DLD1 (cell line): ENCODE data around the gene SLC41A1.
"Not testable (repeated sequence)": the region's sequence is repeated elsewhere in the genome, so short reads cannot be mapped to it uniquely, and the experiment has no call there.

Experiments used
- in situ Hi-C: cut with HindIII; loops from 2 replicates; pipeline ENCODE4 v1.10.0; 2017; ENCODE audit warnings: low sequenced_read_pairs

The SLC41A1 gene

GRCh38 chr1:205823260-205823659 lies 10.3 kb upstream of the SLC41A1 start:
- in situ Hi-C loops: not testable (repeated sequence)

DNA sequence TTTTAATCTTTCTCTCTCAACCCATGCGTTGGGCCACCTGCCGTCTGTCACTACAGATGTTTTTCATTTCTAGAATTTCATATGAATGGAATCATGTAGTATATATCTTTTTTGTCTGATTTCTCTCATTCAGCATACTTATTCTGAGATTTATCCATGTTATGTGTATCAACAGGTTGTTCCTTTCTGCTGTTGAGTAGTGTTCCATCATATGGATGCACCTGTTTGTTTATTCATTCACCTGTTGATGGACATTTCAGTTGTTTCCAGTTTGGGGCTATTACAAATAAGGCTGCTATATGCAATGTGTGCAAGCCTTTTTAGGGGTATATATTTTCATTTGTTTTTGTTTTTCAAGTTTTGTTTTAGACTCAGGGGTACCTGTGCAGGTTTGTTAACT lies 9.4 kb upstream of the SLC41A1 start:
- in situ Hi-C loops: no loop called here

DNA sequence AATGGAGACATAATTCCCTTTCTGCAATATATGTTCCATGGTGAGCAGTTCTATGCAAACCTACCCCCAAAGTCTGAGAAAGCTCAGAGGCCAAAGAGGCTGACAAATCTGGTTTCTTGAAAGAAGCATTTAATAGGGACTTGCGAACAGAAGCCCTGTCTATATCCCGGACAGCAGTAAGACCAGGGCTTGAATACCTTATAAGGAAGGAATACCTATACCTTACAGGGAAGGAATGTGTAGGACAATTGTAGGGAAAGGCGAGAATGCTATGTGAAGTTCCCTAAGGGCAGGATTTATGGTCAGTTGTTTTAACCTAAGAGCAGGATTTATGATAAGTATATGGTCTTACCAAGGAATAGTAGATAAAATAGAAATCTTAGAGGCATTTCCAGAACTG lies 5.0 kb upstream of the SLC41A1 start:
- in situ Hi-C loops: no loop called here

- in situ Hi-C loops: no loop called here
Observed at GRCh38 chr1:205817364-205817763, 4.4 kb upstream of the SLC41A1 start.

DNA sequence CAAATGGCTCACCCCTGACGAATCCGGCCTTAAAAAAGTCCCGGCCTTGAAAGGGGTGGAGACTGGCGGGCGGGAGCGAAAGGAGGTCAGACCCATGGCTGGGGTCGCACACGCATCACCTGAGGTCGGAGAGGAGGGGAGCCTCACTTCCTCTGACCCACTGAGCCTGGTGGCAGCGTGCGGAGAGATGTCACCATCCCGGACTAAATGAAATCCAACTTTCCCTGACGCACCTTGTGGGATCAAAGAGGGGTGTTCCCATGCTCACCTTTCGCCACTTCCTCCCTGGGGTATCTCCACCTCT lies 709 bp upstream of the SLC41A1 start:
- in situ Hi-C loops: no loop called here

DNA sequence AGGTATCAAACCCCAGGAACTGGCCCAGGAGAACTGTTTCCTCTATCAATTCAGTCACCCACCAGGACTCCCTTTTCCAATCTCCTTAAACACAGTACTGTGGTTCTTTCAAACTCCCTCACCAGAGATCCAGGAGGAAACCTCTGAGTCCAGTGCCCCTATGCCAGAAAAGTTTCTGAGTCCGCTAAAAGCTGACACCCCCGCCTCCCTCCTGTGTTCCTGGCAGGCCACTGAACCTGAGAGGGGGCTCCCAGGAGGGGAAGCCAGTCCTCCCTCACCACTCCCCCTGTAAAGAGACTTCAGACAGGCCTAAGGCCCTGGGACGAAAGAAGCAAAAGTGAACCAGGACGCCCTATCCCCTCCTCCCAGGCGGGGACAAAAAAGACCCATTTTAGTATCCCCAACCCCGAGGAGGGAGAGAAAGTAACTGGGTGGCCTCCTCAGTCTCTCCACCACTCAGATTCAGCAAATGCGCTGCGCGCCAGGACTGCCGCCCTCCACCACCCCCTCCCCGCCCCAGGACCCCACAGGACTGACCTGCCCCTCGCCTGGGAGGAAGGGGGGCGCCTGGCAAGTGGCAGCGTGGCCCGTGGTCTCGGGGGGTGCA lies 624 bp downstream of the SLC41A1 start:
- in situ Hi-C loops: no loop called here

GRCh38 chr1:205811660-205812059 lies 1.3 kb downstream of the SLC41A1 start:
- in situ Hi-C loops: no loop called here

DNA sequence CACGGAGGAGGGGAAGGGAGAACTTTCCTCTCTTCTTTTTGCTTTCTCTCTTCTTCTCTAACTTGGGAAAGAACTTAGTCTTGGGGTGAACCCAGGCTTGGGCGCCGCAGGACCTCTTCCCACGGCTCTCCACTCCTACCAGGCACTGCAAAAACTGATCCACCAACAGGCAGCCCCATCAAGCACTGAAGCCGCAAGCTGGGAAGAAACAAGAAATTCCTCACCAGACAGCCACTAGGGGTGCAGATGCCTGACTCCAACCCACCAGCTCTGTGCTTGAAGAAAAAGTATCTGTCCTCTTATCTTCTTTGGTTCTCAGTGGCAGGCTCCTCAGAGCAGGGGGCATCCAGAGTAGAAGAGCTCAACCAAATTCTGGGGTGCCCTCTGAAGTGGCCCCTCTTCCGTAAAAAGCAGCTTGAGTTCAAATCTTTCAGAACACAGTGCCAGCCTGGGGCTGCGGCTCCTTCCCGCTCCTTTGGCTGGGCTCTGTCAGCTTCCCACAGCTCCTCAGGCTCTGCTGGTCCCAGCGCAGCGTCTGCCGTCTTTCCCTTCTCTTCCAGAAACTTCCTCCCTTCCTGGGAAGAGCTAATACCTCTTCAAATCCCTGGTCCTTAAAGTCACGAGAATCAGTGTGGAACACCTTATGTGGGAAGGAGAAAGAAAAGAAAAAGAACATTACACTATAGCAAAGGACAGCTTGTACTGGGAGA lies 2.4 kb downstream of the SLC41A1 start:
- in situ Hi-C loops: no loop called here

- in situ Hi-C loops: no loop called here
Observed at GRCh38 chr1:205809942-205810345, 3.1 kb downstream of the SLC41A1 start.

DNA sequence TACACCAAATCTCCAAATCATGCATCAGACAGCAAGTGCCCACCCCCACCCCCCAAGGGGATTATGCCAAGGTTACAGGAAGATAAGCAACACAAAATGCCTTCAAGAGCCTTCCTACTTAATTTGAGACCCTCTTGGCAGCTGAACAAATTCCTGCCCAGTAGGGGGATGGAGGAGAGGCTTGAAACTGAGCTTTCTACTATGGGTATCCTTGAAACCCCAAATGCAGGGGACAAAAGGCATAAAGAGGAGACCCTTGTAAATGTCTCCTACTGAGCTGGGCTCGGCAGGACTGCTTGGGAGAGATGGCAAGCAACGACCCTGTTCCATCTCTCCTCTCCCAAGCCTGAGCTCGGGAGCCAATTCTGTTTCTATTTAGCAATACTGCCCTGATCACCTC lies 3.5 kb downstream of the SLC41A1 start:
- in situ Hi-C loops: no loop called here

DNA sequence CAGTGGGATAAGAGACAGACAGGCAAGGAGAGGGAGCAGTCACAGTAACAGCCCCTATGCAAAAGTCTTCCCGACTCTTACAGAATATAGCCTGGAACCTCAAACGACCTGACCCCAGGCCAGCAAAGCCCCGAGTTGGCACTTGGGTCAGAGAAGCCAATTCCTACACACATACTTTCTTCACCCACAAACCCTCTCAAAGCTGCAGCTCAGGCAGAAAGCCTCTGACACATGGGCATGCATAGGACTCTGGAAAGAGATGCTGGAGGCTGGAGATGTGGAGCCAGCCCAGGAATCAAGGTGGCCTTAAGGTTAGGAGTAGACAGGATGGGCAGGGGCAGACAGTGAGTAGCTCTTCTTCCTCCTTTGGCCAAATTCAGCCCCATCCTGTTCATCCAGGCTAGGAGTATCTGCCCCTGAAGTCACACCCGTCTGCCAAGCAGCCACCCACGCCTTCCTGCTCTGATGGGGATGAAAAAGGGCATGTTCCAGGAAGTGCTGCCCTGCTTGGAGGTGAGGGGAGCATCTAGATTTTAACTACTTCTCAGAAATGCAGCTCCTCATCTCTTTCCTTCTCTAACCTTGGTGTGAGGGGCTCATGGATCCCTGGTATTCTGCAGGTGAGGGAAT lies 7.8 kb downstream of the SLC41A1 start:
- in situ Hi-C loops: no loop called here

GRCh38 chr1:205804605-205805004 lies 8.4 kb downstream of the SLC41A1 start:
- in situ Hi-C loops: no loop called here

DNA sequence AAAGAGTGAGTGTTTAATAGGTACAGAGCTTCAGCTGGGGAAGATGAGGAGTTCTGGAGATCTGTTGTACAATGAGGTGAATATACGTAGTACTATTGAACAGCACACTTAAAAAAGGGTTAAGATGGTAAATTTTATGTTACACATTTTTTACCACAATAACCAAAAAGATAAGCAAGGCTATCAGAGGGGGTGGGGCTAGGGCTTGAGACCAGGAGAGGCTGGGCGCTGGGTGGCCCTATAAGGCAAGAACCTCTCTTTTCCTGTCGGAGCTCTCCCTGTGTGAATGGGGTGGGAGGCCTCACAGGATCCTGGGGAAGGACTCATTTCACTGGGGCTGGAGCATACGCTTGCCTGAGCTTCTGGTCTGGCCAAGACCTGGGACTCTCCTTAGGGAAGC lies 9.0 kb downstream of the SLC41A1 start:
- in situ Hi-C loops: no loop called here

DNA sequence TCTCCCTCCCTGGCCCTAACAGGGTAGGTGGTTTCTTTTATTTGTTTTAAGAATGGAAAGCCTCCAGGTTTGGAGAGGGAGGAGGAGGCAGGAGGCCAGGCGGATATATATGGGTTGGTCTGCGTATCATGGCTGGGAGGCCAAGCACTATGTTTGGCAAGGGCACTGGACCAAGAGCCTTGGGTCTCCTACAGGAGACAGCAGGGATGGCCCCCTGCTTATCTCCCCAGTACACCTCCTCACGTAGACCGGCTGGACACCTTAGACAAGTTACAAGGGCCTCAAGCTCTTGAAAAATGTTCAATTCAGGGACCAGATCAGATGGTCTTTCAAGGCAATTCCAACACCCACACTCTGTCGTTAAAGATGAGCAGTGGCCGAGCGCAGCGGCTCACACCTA lies 10.9 kb downstream of the SLC41A1 start:
- in situ Hi-C loops: no loop called here

- in situ Hi-C loops: no loop called here
Observed at GRCh38 chr1:205800981-205801703, 11.9 kb downstream of the SLC41A1 start.

- in situ Hi-C loops: no loop called here
Observed at GRCh38 chr1:205800427-205800826, 12.6 kb downstream of the SLC41A1 start.

GRCh38 chr1:205798577-205798976 lies 14.4 kb downstream of the SLC41A1 start:
- in situ Hi-C loops: no loop called here

DNA sequence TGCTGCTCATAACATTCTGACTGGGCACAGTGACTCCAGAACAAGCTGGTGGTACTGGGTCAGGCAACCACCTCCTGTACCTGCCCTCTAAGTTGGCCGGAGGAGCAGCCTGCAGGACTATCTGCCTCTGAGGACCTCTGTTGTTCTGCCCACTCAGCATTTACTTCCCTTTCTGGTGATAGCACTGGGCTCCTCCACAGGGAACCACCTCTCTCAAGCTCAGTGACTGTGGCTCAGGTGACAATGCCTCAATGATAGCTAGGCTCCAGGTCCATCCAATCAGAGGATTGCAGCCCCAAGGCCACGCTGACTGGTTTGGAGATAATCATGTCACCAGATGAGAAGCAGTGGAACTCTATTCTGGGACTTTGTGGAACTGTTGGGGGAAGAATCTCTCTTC lies 15.8 kb downstream of the SLC41A1 start:
- in situ Hi-C loops: no loop called here

GRCh38 chr1:205794011-205794730 lies 18.8 kb downstream of the SLC41A1 start:
- in situ Hi-C loops: no loop called here

DNA sequence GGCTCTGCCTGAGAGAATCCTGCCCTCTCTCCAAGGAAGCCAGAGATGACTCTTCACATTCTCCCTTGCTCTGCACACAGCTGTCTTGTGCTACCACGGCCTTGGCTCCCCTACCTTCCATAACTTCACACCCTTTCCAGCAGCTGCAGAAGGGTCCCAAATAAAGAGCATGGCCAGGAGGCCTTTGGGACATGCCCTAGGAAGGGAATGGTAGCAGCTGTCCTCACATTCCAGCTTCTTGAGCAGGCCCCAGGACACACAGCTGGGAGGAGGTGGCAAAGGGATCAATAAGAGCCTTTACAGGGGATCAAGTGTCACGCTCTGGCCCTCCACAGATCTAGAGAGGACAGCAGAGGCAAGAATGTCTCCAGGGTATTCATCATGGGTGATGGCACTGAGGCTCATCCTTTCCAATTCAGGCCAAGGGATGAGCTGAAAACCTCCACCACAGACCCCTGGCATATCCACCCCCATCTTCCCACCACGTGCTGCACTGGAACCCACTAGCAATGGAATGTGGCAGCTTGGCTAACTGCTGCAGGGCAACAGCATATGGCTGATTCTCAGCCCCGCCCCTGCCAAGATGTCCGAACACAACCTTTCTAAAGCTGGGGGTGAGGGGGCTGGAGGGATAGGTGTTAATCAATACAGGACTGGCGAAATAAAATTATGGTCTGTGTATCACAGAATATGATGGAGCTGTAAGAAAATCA lies 19.9 kb downstream of the SLC41A1 start:
- in situ Hi-C loops: no loop called here

DNA sequence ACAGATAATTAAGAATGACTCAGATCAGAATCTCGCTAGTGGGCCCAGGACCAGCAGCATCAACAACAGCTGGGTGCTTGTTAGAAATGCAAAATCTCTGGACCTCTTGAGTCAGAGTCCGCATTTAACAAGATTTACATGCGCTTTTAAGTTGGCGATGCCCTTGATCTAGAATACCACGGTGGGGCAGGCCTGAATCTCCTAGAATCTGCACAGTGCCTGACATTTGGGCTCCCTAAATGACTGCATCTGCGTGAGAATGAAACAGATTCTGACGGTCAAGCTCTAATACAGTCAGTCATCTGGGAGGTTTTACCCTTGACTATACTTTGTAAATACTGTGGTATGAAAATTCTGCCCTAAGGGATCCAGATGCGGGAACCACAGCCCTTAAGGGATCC lies 20.5 kb downstream of the SLC41A1 start:
- in situ Hi-C loops: no loop called here
